Left ventricle myocardium inferior (tissue), 1 donor: ENCODE results near the gene TRIP13. TPM values are rescaled to one million over a fixed set of nuclear protein-coding genes. Genes with fewer than 3 reads are reported as not detected.
"Not testable (repeated sequence)": the region's sequence is repeated elsewhere in the genome, so short reads cannot be mapped to it uniquely, and the experiment has no call there.

Source experiments
- DNase-seq: peaks from one replicate; pipeline ENCODE4 v3.0.0-alpha.2; 2020
- H3K27ac ChIP-seq: fragments of 200-600 bp; replicated peaks from 2 replicates; pipeline ENCODE4 v1.8.0; 2021
- H3K27me3 ChIP-seq: fragments of 200-600 bp; 2 replicates; pipeline ENCODE4 v1.8.0; 2021; ENCODE audit warnings: low read depth
- H3K36me3 ChIP-seq: fragments of 200-600 bp; 2 replicates; pipeline ENCODE4 v1.8.0; 2021
- H3K4me1 ChIP-seq: fragments of 200-600 bp; 2 replicates; pipeline ENCODE4 v1.8.0; 2021
- H3K4me3 ChIP-seq: fragments of 200-600 bp; 2 replicates; pipeline ENCODE4 v1.8.0; 2021; ENCODE audit warnings: mild to moderate bottlenecking, moderate library complexity
- H3K9me3 ChIP-seq: fragments of 200-600 bp; replicated peaks from 2 replicates; pipeline ENCODE4 v1.8.0; 2021
- CTCF ChIP-seq: fragments of 200-600 bp; IDR thresholded peaks from 2 replicates; pipeline ENCODE4 v1.8.0; 2021; ENCODE audit warnings: antibody characterized with exemption, mild to moderate bottlenecking, borderline replicate concordance
- intact Hi-C: fragments of 100-400 bp; cut with micrococcal nuclease; formaldehyde crosslinking; loops from one replicate; pipeline ENCODE4 v1.11.0; 2022
- total RNA-seq: library from RNA; stranded (reverse); fragmentation: NEBNext Ultra II Directional; extraction: Animal tissue kit (Norgen Biotek cat#: 25700); gene quantifications from one replicate; pipeline ENCODE4 v1.2.1, GENCODE V29; 2021
- donor health status: DM: no; HTN: yes; CAD: no; lungs with severe emphysema.

Gene TRIP13
- total RNA-seq, 1 donor from 2014 or later, result 0.44 TPM

GRCh38 chr5:876398-877365 lies 16.0 kb upstream of the TRIP13 start:
- Histone ChIP-seq H3K27ac (no peak overlapping the region), H3K9me3 (no peaks in the 10 kb centered on the region), H3K36me3 (peaks cover 78% of the 10 kb centered on the region), H3K4me1 (no peaks in the 10 kb centered on the region), H3K4me3 (no peak overlapping the region), H3K27me3 (no peaks in the 10 kb centered on the region)
- intact Hi-C loops, result no loop called here
- no peak for DNase-seq
- TF ChIP-seq CTCF, result no peak

- H3K4me1 ChIP-seq, result no peaks in the 10 kb centered on the region
- H3K27me3 ChIP-seq, result no peaks in the 10 kb centered on the region
- H3K4me3 ChIP-seq, result no peak overlapping the region
- H3K9me3 ChIP-seq, result no peaks in the 10 kb centered on the region
- H3K27ac ChIP-seq, result no peak overlapping the region
- intact Hi-C loops, result no loop called here
- H3K36me3 ChIP-seq, result peaks cover 77% of the 10 kb centered on the region
- DNase-seq, result no peak
- no peak for TF ChIP-seq CTCF
These were observed 14.6 kb upstream of the TRIP13 start for GRCh38 chr5:878125-878524.

- peaks cover 79% of the 10 kb centered on the region for H3K36me3 ChIP-seq
- H3K4me1 ChIP-seq, H3K27me3 ChIP-seq, H3K4me3 ChIP-seq, H3K27ac ChIP-seq, DNase-seq, intact Hi-C loops, H3K9me3 ChIP-seq: not testable (repeated sequence)
These were observed 14.0 kb upstream of the TRIP13 start for GRCh38 chr5:878677-879076.

GRCh38 chr5:880816-881550 lies 11.7 kb upstream of the TRIP13 start:
- peaks cover 79% of the 10 kb centered on the region for H3K36me3 ChIP-seq

GRCh38 chr5:881551-881935 lies 11.1 kb upstream of the TRIP13 start:
- peaks cover 24% of the 10 kb centered on the region for H3K4me1 ChIP-seq
- no peaks in the 10 kb centered on the region for H3K9me3 ChIP-seq
- no peaks in the 10 kb centered on the region for H3K27me3 ChIP-seq
- TF ChIP-seq CTCF, result no peak
- intact Hi-C loops, result no loop called here
- no peak for DNase-seq
- no peak overlapping the region for H3K4me3 ChIP-seq
- no peak overlapping the region for H3K27ac ChIP-seq
- H3K36me3 ChIP-seq, result peaks cover 79% of the 10 kb centered on the region

More at GRCh38 chr5:880816-881550, 11.7 kb upstream of the TRIP13 start:
- H3K4me1 ChIP-seq, result peaks cover 18% of the 10 kb centered on the region
- TF ChIP-seq CTCF, result no peak
- no peak overlapping the region for H3K4me3 ChIP-seq
- no peaks in the 10 kb centered on the region for H3K9me3 ChIP-seq
- H3K27me3 ChIP-seq, result no peaks in the 10 kb centered on the region
- H3K27ac ChIP-seq, result no peak overlapping the region
- DNase-seq, result no peak
- intact Hi-C loops, result no loop called here
